Activated CD8-positive, alpha-beta memory T cell treated with anti-CD3 and anti-CD28 coated beads for 24 hours (primary cell): ENCODE results near the gene TRERF1.
A peak's percentile ranks its signal among the peaks of the same experiment; 100 is the strongest.

ENCODE experiments used
- DNase-seq: peaks from one replicate; pipeline ENCODE4 v3.0.0-alpha.2; 2020

Gene TRERF1

DNA sequence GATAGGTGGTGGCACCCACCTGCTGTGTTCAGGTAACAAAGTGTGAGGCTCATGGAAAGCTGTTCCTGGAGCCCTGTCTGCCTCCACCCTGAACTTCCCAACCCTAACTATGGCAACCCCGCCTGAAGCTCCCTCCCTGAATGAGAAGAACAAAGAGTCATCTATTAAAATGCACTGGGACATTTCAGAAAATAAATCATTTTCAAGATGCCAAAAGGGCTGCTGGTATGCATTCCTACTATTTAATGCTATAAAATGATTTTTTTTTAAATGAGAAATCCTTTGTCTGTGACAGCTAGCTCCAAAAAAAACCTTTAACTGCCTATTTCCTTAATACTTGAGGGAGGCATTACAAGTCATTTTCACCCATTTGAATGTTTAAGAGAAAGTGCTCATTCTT, 149.7 kb downstream of the TRERF1 start:
- DNase-seq = no peak

DNA sequence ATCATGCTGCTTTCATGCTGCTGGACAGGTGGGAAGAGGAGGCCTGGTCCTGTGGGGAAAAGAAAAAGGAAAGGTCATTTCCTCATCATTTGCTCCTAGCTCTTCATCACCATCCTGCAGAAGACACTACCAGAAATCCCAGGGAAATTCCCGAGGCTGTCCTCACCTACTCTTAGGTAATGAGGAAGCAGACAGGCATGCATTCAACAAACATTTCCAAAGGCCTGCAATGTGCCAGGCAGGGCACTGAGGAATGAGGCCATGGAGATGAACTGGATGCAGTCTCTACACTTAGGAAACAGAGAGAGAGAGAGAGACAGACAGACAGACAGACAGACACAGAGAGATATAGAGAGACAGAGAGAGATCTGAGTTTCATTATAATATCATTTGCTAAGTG, 151.0 kb downstream of the TRERF1 start:
- peak; percentile 37 for DNase-seq

DNA sequence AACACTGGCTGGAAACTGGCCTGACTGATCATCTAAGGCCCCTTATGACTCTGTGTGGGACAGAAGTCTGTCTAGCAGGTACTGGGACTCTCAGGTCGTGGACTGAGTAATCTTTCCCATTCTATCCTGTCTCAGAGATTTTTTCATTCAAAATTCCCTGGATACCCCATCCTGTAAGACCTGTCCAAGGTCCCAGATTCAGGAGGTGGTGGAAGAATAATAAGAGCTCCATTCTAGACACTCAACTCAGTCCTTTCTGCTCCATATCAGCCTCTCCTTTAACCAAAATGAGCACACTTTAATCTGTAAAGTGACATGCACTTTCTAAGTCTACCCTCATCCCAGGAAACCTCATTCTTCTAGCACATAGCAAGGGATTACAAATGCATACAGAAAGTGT, 151.5 kb downstream of the TRERF1 start:
- DNase-seq = no peak

DNA sequence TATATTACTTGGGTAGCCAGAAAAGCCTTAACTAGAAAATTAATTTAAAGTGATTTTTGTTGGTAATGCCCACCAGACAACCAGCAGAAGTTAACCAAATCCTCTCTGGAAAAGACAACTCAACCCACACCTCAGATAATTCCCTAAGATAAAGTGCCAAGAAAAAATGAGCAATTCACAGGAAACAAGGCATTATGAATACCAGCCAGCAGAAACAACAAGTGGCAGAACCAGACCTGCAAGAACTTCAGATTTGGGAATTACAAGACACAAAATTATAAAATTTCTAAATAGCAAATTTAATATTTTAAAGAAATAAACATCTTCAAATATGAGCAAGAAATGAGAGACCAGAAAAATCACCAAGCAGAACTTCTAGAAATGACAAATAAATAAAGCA, 154.1 kb downstream of the TRERF1 start:
- DNase-seq = no peak

DNA sequence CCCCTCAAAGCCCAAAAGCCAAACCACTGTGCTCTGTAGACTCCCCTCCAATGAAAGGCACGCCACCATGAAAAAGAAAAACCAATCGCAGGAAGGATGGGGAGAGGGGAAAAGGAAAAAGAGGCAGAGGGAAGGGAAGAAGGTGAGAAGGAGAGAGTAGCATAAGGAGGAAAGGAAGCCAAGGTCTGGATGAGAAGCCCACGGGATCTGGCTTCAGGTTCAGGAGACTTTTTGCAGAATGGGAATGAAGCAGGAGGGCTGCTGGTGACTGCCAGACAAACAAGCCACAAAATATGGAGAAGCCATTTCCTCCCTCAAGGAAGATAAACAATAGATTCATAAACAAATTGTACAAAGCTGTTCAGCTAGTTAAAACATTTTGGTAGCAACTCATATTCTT, 155.1 kb downstream of the TRERF1 start:
- DNase-seq = no peak

DNA sequence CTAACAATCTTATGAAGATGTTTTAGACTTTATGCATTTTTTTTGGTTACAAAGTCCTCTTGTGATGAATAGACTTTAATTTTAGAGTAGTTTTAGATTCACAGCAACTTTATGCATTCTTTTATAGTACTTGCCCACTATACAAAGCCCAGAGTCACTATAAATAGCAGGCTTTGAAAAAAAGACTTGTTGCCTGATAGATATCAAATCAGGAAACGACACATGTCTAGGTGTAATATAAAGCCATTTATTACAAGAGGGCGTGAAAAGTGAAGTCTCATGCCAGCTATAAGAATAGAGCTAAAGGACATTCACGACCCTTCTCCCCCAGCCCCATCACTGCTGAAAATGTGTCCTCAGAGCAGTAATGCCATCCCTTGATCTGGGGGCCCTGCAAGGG, 156.0 kb downstream of the TRERF1 start:
- DNase-seq = no peak

DNA sequence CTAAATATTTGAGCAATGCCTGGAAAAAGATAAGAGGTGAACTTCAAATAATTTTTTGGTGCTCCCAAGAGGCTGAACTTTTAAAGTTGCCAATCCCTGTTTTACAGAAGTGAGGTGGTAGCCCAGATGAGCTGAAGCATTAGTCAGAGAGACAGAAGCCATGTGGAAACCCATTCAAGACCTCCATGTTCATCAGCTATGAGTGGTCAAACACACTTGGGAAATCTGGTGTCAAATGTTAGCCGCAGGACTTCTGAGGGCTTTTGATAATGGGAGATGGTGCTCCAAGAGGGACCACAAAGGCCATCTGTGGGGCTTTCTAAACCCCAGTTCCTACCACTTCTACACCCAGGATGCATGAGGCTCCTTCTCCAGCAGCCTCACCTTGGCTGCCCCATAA, 156.5 kb downstream of the TRERF1 start:
- no peak for DNase-seq

DNA sequence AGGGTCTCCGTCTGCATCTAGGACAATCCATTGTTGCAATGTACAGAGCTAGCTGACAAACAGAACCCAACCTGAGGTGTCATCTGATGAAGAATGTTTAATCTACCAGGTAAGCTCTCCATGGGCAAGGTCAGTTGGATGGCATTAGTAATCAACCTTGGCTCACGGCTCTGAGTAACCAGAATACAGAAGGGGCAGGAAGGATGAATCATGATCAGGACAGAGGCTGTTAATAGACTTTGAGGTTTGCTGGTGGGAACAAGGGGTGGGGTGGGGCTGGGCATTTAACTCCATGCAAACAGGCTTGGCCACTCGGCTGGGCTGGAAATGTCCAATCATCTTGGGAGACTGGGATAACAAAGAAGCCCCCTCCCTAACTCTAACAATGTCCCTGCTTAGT, 157.0 kb downstream of the TRERF1 start:
- no peak for DNase-seq

DNA sequence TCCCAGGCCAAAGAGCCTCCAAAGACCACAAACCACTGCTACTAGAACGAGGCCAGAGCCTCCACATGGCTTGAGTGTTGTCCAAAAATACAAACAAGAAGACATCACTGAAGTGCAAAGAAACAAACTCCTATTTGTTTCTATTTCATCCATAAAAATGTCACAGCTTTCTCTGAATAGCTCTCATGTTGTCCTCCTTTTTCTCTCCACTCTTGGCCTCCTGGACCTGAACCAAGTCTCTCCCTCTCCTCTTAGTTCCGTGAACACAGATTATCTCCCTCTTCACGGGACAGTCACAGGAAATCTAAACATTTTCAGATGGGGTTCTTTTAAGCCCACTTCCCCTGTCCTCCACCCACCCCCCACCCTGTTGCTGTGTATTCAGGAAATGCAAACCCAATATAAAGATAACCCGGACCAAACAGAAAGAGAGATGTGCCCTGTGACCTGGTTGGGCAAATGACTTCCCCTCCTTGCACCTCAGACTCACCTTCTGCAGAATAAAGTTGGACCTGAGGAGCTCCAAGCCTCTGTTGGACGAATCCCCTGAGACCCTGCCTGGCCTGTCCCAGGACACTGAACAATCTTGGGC, 158.2 kb downstream of the TRERF1 start:
- DNase-seq = no peak

DNA sequence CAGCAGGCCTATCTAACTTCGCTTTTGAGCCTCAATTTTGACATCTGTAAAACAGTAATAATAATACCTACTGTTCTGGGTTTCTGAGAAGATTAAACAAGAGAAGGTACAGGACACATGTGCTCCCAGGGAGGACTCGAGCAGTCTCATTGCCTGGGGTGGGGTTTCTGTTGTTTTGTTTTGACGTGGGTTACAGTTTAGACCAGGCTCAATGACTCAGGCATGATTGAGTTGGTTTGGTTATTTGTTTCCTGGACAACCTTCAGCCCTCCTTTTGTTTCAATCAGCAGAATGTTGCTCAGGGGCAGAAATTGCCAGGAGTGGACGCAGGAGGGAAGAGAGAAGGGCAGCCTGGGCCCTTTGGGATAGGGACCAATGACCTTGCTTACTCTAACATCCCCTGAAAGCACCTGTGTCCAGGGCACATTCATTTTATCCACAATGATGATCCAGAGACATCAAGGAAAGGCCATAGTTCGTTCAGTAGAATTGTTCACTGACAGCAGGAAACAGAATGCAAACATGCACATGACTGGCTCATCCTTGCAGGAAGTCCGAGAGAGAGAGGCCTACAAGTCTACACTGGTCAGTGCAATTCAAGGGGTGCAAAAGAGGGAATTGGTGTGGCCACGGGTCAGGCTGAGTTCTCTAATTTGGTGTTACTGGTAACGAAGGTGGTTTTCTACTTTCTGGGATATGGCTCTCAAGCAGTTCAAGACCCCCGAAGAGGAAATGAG, 159.6 kb downstream of the TRERF1 start:
- no peak for DNase-seq

DNA sequence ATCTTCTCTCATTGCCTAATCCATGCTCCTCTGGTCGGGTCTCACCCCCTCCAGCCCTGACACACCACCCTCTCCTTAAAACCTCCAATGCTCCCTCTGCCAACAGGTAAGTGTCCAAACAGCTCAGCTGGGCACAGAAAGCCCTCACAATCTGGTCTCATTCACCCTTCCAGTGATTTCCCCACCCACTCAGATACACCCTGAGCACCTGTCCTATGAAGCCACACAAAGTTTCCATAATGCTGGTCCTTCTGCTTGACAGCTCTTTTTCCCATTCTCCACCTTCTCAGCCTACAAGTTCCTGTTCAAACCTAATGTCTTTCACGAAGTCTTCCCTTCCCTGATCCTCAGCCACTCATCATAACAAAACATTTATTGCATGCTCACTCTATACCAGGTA, 164.0 kb downstream of the TRERF1 start:
- no peak for DNase-seq

DNA sequence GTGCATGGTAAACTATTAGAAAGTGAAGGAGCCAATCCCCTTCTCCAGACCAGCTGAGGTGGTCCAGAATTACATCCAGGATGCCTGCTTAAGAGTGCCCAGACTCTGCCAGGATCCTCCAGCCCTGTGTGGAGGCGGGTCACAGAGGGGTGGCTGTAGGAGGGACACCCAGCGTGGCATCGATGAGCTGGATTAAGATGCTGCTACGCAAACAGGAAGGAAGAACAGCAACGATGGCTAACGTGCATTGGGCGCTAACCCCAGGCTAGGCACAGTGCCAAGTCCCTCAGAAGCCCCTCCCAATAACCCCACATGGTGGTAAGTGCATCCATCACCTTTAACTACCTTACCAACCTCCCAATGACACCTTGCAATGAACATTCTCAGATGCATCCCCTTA, 170.2 kb downstream of the TRERF1 start:
- peak; percentile 76 for DNase-seq

DNA sequence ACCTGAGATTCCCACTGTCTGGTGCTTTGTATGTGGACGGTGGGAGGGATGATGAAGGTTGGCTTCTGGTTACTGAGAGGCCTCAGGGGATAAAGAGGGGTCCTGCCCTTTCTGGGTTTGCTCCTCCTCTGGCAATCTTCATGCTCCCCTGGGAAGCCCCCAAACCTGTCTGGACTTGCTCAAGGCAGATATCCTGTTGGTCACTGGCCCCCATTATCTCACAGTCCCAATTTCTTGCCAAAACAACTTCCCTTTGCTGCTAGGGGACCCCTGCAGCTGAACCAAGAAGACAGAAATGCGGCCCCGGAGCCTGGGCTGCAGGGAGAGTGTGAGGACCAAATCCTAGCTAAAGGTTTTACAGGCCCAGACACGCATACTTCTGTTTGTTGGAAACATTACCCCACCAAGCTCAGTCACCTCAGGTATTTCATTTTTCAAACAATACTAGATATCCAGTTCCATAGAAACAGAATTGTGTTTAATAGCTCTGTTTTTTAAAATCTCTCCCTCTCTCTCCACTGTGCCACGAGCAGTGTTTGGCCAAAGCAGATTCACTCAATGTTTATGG, 170.7 kb downstream of the TRERF1 start:
- no peak for DNase-seq

DNA sequence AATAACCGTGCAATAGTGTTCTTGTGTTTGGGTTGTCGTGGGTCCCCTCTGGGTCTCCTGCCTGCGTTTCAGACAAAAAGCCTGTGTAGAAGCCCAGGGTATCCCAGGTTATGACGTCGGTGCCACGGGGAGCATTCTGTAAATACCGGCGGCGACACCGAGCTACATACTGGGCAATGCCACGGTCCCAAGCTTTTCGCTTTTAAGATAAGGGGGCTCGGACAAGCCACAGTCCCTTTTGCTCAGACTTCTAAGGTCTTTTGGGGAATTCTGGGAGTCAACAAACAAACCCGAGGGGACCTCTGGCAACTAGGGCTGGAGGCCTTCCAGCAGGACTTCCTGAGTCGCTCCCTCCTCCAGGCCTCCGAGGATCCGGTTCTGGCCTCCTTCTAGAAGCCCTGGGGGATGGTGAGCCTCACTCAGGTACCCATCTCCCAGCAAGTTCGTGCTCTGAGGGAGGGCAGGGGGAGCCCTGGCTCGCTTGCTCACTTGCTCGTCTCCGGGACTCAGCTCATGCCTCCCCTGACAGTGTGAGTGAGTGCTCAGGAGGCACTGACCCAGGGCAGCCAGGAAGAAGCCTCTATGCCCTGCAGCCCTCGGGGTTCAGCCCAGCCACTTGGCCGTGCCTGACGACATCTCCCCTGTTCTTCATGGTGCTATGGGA, 171.6 kb downstream of the TRERF1 start:
- no peak for DNase-seq

DNA sequence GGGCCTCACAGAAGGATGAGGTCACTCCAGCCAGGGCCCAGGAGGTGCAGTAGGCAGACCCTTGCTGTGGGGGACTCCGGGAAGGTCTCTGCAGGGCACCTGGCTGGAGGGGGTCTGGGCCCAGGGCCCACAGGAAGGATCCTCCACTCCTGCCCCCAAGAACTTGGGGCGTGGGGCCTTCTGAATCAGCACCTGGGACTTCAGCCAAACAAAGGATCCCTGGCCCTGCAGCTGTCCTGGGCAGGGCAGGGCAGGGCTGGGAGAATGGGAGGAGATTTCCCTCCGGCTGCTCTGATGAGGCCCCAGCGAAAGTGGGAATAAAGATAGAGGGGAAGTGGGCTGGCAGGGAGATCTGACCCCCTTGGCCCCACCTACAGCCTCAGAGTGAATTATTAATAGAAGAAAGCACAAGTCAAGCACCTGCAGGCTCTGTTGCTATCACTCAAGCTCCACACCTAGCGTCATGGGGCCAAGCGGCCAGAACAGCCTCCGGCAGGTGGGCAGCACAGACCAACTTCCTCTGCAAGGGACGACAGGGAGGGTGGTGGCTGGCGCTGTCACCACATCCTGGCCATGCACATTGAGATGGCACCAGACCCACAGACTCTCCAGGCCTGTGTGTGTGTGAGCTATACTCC, 172.5 kb downstream of the TRERF1 start:
- peak; percentile 71 for DNase-seq

DNA sequence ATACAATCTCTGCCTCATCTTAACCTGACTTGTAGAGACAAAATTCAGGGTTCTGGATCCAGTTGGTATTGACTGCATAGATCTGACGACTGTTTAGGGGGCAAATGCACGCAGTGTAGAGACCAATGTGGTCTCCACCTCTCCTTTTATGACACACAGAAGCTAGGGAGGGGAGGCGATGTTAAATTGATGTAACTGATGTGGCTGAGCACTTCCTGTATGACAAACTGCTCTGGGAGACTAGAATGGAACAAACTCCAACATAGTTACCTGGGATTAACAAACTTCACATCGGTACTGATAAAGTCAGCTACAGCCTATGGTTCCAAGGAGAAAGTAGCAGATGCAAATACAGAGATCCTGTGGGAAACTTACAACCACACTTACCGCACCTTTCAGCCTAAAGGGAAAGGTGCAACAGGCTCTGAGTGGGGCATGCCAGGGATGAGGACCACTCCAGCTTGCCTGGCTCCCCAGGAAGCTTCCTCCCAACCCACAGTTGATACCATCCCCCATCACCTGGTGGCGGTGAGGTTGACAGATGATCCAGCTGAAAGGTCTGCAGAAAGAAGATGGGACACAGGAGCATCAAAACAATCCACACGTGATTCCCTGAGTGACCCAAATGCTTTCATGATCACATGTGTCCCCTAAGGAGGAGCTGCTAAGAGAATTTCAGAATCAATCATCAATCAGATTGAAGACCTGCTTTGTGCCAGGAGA, 173.4 kb downstream of the TRERF1 start:
- no peak for DNase-seq

DNA sequence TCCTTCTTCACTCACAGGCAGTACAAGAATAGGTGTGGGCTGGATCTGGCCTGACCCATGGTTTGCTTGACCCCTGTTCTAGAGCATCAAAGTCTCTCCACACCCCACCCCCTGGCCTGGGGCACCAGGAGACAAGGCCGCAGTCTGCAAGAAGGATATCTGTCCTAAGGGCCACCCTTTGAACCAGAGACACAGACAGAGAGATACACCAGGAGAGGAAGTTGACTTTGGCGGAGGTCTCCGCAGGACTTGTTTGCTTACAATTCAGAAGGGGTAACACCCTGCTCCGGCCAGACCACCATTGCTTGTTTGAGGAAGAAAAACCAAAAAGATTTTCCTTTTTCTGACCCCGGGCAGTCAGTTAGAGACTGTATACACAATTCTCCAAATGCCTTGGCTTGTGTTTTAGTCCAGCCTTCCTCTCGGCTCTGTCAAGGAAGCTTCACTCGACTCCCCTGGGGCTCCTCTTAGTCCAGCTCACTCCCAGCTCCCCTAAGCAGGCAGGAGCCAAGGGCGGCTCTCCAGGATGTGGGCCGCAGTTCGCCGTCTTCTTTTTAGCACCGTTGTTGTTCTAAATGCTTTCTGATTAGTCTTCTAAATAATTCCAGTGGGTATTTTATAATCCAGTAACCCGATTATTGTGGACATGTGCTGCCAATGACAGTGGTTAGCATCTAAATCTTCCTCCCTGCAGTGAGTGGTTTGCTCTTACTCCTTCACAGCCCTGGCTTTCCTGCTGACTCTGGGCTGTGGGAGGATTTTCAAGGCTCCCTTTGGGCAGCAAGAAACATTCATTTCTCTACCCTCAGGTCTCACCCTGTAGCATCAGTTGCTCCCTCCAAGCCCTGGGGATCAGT, 175.5 kb downstream of the TRERF1 start:
- DNase-seq = no peak

DNA sequence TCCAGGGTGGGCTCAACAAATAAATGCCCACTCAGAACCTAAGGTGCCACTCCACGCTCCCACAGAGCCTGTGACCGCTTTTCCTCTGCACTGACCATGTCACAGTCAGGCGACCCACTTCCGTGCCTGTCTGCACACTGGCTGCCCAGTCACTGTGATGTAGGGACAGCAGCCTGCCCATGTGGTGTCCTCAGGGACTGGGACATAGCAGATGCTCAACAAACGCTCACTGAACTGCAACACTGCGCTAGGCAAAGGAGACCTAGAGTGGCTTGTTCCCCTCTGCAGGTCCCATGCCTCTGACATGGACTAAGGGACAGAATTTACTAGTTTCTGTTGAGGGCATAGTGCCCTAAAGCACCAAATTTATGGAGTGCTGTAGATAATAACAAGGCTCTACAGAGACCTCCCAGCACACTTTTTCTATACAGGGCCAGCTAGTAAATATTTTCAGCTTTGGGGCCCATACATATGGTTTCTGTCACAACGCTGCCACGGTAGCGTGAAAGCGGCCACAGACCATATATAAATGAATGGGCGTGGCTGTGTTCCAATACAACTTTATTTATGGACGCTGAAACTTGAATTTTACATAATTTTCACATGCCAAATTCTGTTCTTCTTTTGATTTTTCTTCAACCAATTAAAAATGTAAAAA, 176.2 kb downstream of the TRERF1 start:
- DNase-seq = no peak

DNA sequence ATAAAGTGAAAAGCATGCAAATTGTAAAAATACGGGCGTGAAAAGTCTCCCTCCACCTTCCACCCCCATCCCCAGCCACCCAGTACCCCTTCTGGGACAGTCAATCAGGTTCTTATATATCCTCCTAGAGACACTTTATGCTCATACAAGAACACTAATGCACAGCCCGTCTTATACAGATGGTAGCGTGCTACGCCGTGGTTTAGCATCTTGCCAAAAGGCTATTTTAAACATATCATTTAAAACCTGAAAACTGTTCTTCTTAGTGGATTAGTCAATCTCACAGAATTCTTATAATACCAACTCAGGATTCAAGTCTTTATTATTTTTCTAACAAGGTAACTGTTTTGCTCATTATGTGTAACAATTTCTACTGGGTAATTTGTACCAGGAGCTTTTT, 176.8 kb downstream of the TRERF1 start:
- DNase-seq = no peak

DNA sequence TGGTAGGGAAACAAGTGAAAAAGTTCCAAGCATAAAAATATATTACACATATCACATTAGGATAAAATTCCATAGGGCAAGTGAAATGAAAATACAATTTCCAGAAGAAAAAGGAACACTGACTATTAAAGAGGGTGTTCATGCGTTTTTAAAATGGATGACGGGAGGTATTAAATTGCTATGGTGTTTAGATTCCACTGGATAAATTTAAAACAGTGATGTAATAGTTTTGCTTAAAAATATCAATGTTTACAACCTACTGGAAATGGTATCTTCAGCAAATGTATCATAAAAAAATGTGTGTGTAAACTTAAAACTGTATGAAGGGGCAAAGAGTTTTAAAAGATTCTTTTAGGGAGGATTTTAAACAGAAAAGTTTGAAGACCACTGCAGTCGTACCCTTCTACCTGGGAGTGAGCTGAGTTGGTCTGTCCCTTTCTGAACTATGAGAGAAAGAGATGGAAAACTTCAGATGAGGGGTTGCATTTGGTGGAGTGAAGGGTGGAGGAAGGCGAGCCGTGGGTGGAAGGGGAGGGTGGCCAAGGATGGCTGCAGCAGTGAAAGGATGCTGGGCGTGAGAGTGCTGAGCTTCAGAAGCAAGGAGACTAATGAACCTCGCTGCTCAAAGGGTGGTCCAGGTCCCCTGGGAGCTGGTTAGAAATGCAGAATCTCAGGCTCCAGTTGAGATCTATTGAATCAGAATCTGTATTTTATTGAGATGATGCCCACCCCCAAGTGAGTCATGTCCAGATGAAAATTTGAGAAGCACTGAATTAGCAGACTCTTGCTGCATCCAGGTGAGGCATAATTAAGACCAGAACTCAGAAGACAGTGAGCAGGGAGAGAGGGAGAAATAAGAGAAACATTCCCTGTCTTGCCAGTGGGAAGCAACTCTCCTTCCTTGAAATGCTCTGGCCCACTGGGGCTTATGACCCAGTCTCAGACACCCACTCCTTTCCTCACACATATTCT, 179.6 kb downstream of the TRERF1 start:
- DNase-seq = no peak
